Skeletal muscle tissue (tissue), 4 donors: ENCODE results near the gene THSD4. TPM values are rescaled to one million over a fixed set of nuclear protein-coding genes. Genes with fewer than 3 reads are reported as not detected.

Source experiments
- H3K27ac ChIP-seq: one replicate; pipeline ENCODE4 v1.7.0; 2013; ENCODE audit warnings: mild to moderate bottlenecking, low read depth, low read length, inconsistent platforms
- H3K27me3 ChIP-seq, 3 donors: one replicate each; pipeline ENCODE4 v1.7.0; 2013; ENCODE audit warnings: low read length in 3 of 3; ENCODE audit not compliant: control insufficient read depth in 3 of 3, insufficient read depth in 3 of 3
- H3K36me3 ChIP-seq, 3 donors: one replicate each; pipeline ENCODE4 v1.7.0; 2013; ENCODE audit warnings: low read length in 3 of 3; ENCODE audit not compliant: control insufficient read depth in 3 of 3, insufficient read depth in 3 of 3
- H3K4me1 ChIP-seq, 3 donors: one replicate each; pipeline ENCODE4 v1.7.0; 2013; ENCODE audit warnings: low read length in 3 of 3, mild to moderate bottlenecking in 3 of 3; ENCODE audit not compliant: control insufficient read depth in 3 of 3, insufficient read depth in 3 of 3
- H3K4me3 ChIP-seq, 3 donors: one replicate each; pipeline ENCODE4 v1.7.0; 2013; ENCODE audit warnings: low read length in 3 of 3
- H3K9ac ChIP-seq, 3 donors: one replicate each; pipeline ENCODE4 v1.7.0; 2013; ENCODE audit warnings: low read length in 3 of 3, mild to moderate bottlenecking in 3 of 3, moderate library complexity in 2 of 3, low read depth in 1 of 3
- H3K9me3 ChIP-seq, 3 donors: one replicate each; pipeline ENCODE4 v1.7.0; 2013; ENCODE audit warnings: low read length in 3 of 3; ENCODE audit not compliant: control insufficient read depth in 3 of 3
- total RNA-seq: library from RNA; depleted of rRNA; stranded (reverse); fragments of >200 nt; gene quantifications from one replicate; pipeline ENCODE4 v1.2.3, GENCODE V29; 2014
- donor health status: Osteomylitis.

Gene THSD4
- total RNA-seq, 1 donor from 2014 or later, result 15.7 TPM

GRCh38 chr15:71601038-71601834 is 486.0 kb downstream of the THSD4 start:
- Histone ChIP-seq H3K9ac (no peak overlapping the region), H3K27me3 (no peaks in the 10 kb centered on the region), H3K9me3 (no peaks in the 10 kb centered on the region), H3K4me3 (no peak overlapping the region), H3K4me1 (peaks cover 16 to 25% (median 17%) of the 10 kb centered on the region in 3 donors), H3K36me3 (no peaks in the 10 kb centered on the region), H3K27ac (no peak overlapping the region)

GRCh38 chr15:71603379-71603778 is 488.1 kb downstream of the THSD4 start:
- H3K4me1 ChIP-seq, result peaks cover 6 to 10% (median 8%) of the 10 kb centered on the region in 3 donors
- no peak overlapping the region for H3K27ac ChIP-seq
- H3K9ac ChIP-seq, result no peak overlapping the region
- no peaks in the 10 kb centered on the region for H3K9me3 ChIP-seq
- no peaks in the 10 kb centered on the region for H3K27me3 ChIP-seq
- H3K4me3 ChIP-seq, result no peak overlapping the region
- H3K36me3 ChIP-seq, result no peaks in the 10 kb centered on the region

GRCh38 chr15:71607383-71607782 is 492.1 kb downstream of the THSD4 start:
- no peak overlapping the region for H3K4me3 ChIP-seq
- no peaks in the 10 kb centered on the region for H3K27me3 ChIP-seq
- H3K9me3 ChIP-seq, result no peaks in the 10 kb centered on the region

GRCh38 chr15:71610728-71611552 is 495.7 kb downstream of the THSD4 start:
- no peaks in the 10 kb centered on the region for H3K27me3 ChIP-seq
- H3K9ac ChIP-seq, result no peak overlapping the region
- no peak overlapping the region for H3K27ac ChIP-seq
- H3K4me3 ChIP-seq, result no peak overlapping the region
- no peaks in the 10 kb centered on the region for H3K4me1 ChIP-seq
- no peaks in the 10 kb centered on the region for H3K36me3 ChIP-seq
- no peaks in the 10 kb centered on the region for H3K9me3 ChIP-seq

More at GRCh38 chr15:71607383-71607782, 492.1 kb downstream of the THSD4 start:
- Histone ChIP-seq H3K4me1 (no peaks in the 10 kb centered on the region), H3K9ac (no peak overlapping the region), H3K27ac (no peak overlapping the region), H3K36me3 (no peaks in the 10 kb centered on the region)

GRCh38 chr15:71611553-71612396 is 496.5 kb downstream of the THSD4 start:
- H3K9me3 ChIP-seq, result no peaks in the 10 kb centered on the region
- H3K27me3 ChIP-seq, result no peaks in the 10 kb centered on the region
- H3K4me1 ChIP-seq, result no peaks in the 10 kb centered on the region
- no peaks in the 10 kb centered on the region for H3K36me3 ChIP-seq
- no peak overlapping the region for H3K4me3 ChIP-seq
- H3K9ac ChIP-seq, result no peak overlapping the region
- H3K27ac ChIP-seq, result no peak overlapping the region

GRCh38 chr15:71612397-71612722 is 497.1 kb downstream of the THSD4 start:
- no peaks in the 10 kb centered on the region for H3K4me1 ChIP-seq
- no peak overlapping the region for H3K9ac ChIP-seq
- no peak overlapping the region for H3K4me3 ChIP-seq
- no peak overlapping the region for H3K27ac ChIP-seq
- H3K27me3 ChIP-seq, result no peaks in the 10 kb centered on the region
- H3K36me3 ChIP-seq, result no peaks in the 10 kb centered on the region
- no peaks in the 10 kb centered on the region for H3K9me3 ChIP-seq

GRCh38 chr15:71612869-71613268 is 497.6 kb downstream of the THSD4 start:
- no peaks in the 10 kb centered on the region for H3K9me3 ChIP-seq
- no peaks in the 10 kb centered on the region for H3K27me3 ChIP-seq
- H3K4me3 ChIP-seq, result no peak overlapping the region
- no peak overlapping the region for H3K27ac ChIP-seq
- H3K9ac ChIP-seq, result no peak overlapping the region
- H3K4me1 ChIP-seq, result no peaks in the 10 kb centered on the region
- no peaks in the 10 kb centered on the region for H3K36me3 ChIP-seq

- no peaks in the 10 kb centered on the region for H3K9me3 ChIP-seq
- H3K9ac ChIP-seq, result no peak overlapping the region
- no peak overlapping the region for H3K4me3 ChIP-seq
- H3K27me3 ChIP-seq, result no peaks in the 10 kb centered on the region
- no peak overlapping the region for H3K27ac ChIP-seq
- H3K4me1 ChIP-seq, result no peaks in the 10 kb centered on the region
- H3K36me3 ChIP-seq, result no peaks in the 10 kb centered on the region
Measured at GRCh38 chr15:71623111-71623510, 507.8 kb downstream of the THSD4 start.

- H3K27me3 ChIP-seq, result no peaks in the 10 kb centered on the region
- no peaks in the 10 kb centered on the region for H3K4me1 ChIP-seq
- no peaks in the 10 kb centered on the region for H3K9me3 ChIP-seq
- H3K27ac ChIP-seq, result no peak overlapping the region
- H3K36me3 ChIP-seq, result no peaks in the 10 kb centered on the region
- H3K4me3 ChIP-seq, result no peak overlapping the region
- H3K9ac ChIP-seq, result no peak overlapping the region
Measured at GRCh38 chr15:71626596-71627088, 511.4 kb downstream of the THSD4 start.
